Measurements from ENCODE around the gene MYBPH.

The MYBPH gene

GRCh38 chr1:203175237-203175826 is at the start of gene MYBPH:
Gene MYBPH (minus strand): TSS chr1:203175826. CDS start chr1:203175755, 71 bp downstream.
- Histone ChIP-seq H3K4me1 (ENCODE audit: low read length) (peaks cover 51% of the 10 kb centered on the region), H3K27me3 (ENCODE audit: low read depth, low read length) (peaks cover 61% of the 10 kb centered on the region), H3K4me2 (ENCODE audit: low read length) (no peak within 1 kb of the TSS)

GRCh38 chr1:203225071-203225470 is 49.4 kb upstream of the MYBPH start:
- H2AFZ ChIP-seq (ENCODE audit: low read depth, low read length): no peak overlapping the region
- no peaks in the 10 kb centered on the region for H4K20me1 ChIP-seq (ENCODE audit: insufficient read depth, low read length)
- peaks cover 58% of the 10 kb centered on the region for H3K27me3 ChIP-seq (ENCODE audit: low read depth, low read length)
- no peak overlapping the region for H3K9ac ChIP-seq (ENCODE audit: low read length)
- H3K4me1 ChIP-seq (ENCODE audit: low read length): no peaks in the 10 kb centered on the region
- H3K36me3 ChIP-seq (replicated peaks; ENCODE audit: low read depth, low read length): no peaks in the 10 kb centered on the region
- H3K9me3 ChIP-seq (ENCODE audit: insufficient read depth, low read length): no peaks in the 10 kb centered on the region
- no peak for TF ChIP-seq EZH2phosphoT487 (IDR thresholded peaks at IDR 0.05; ENCODE audit: low read depth)
- no peak for TF ChIP-seq CTCF (IDR thresholded peaks at IDR 0.05; ENCODE audit: low read depth, low read length)
- H3K79me2 ChIP-seq (ENCODE audit: low read length): no peaks in the 10 kb centered on the region
- H3K27ac ChIP-seq (ENCODE audit: low read length): no peak overlapping the region
- no peak overlapping the region for H3K4me3 ChIP-seq (ENCODE audit: low read length)
- H3K4me2 ChIP-seq (ENCODE audit: low read length): no peak overlapping the region

More at GRCh38 chr1:203175237-203175826, at the start of gene MYBPH:
- Histone ChIP-seq H3K27ac (ENCODE audit: low read length) (no peak within 1 kb of the TSS), H3K36me3 (replicated peaks; ENCODE audit: low read depth, low read length) (no peaks in the 10 kb centered on the region), H3K9me3 (ENCODE audit: insufficient read depth, low read length) (no peaks in the 10 kb centered on the region), H3K79me2 (ENCODE audit: low read length) (no peaks in the 10 kb centered on the region), H3K4me3 (ENCODE audit: low read length) (no peak within 1 kb of the TSS), H4K20me1 (ENCODE audit: insufficient read depth, low read length) (peaks cover 5% of the 10 kb centered on the region; the same call in 1 of the 2 replicates), H3K9ac (ENCODE audit: low read length) (no peak within 1 kb of the TSS), H2AFZ (ENCODE audit: low read depth, low read length) (no peak within 1 kb of the TSS)
- no peak for TF ChIP-seq CTCF (IDR thresholded peaks at IDR 0.05; ENCODE audit: low read depth, low read length)
- no peak for TF ChIP-seq EZH2phosphoT487 (IDR thresholded peaks at IDR 0.05; ENCODE audit: low read depth)

GRCh38 chr1:203223012-203223775 is 47.6 kb upstream of the MYBPH start:
- Histone ChIP-seq H3K36me3 (replicated peaks; ENCODE audit: low read depth, low read length) (no peaks in the 10 kb centered on the region), H3K27ac (ENCODE audit: low read length) (no peak overlapping the region), H3K79me2 (ENCODE audit: low read length) (no peaks in the 10 kb centered on the region), H4K20me1 (ENCODE audit: insufficient read depth, low read length) (no peaks in the 10 kb centered on the region), H3K4me3 (ENCODE audit: low read length) (no peak overlapping the region), H3K9ac (ENCODE audit: low read length) (no peak overlapping the region), H3K4me1 (ENCODE audit: low read length) (no peaks in the 10 kb centered on the region), H2AFZ (ENCODE audit: low read depth, low read length) (no peak overlapping the region), H3K27me3 (ENCODE audit: low read depth, low read length) (peaks cover 70% of the 10 kb centered on the region), H3K4me2 (ENCODE audit: low read length) (no peak overlapping the region), H3K9me3 (ENCODE audit: insufficient read depth, low read length) (no peaks in the 10 kb centered on the region)
- no peak for TF ChIP-seq EZH2phosphoT487 (IDR thresholded peaks at IDR 0.05; ENCODE audit: low read depth)
- TF ChIP-seq CTCF (IDR thresholded peaks at IDR 0.05; ENCODE audit: low read depth, low read length): no peak

GRCh38 chr1:203219934-203220333 is 44.3 kb upstream of the MYBPH start:
- Histone ChIP-seq H3K9ac (ENCODE audit: low read length) (no peak overlapping the region), H3K4me2 (ENCODE audit: low read length) (no peak overlapping the region), H3K9me3 (ENCODE audit: insufficient read depth, low read length) (no peaks in the 10 kb centered on the region), H2AFZ (ENCODE audit: low read depth, low read length) (no peak overlapping the region), H3K36me3 (replicated peaks; ENCODE audit: low read depth, low read length) (no peaks in the 10 kb centered on the region), H4K20me1 (ENCODE audit: insufficient read depth, low read length) (peaks cover 6% of the 10 kb centered on the region), H3K4me3 (ENCODE audit: low read length) (no peak overlapping the region), H3K4me1 (ENCODE audit: low read length) (no peaks in the 10 kb centered on the region), H3K27me3 (ENCODE audit: low read depth, low read length) (peaks cover 58% of the 10 kb centered on the region), H3K79me2 (ENCODE audit: low read length) (no peaks in the 10 kb centered on the region), H3K27ac (ENCODE audit: low read length) (no peak overlapping the region)
- TF ChIP-seq EZH2phosphoT487 (IDR thresholded peaks at IDR 0.05; ENCODE audit: low read depth) (no peak), CTCF (IDR thresholded peaks at IDR 0.05; ENCODE audit: low read depth, low read length) (no peak)
